SW 1271 (cell line): ENCODE results near the gene CRYBA4.

Experiments used
- DNase-seq, 2 experiments: peaks; one replicate each; lab custom pipeline; 2025; lab: John Stamatoyannopoulos, UW

CRYBA4 gene

DNA sequence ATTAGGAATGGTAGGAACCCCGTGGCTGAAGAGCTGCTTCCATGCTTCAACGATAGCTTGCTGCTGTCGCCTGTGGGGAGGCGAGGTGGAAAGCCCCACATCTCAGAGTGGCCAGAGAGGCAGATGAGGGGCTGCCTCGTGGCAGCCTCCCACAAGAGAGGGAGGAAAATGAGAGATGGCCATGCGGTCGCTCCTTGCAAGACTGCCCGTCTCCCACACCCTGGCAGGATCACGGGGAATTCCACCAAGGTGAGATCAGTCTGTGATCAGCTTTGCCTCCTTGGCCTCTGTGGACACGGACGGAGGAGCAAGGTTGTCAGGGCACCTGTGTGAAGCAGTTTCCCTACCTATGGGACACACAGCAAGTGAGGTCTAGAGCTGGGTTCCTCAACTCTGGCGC is 3.0 kb downstream of the CRYBA4 start:
- no peak for DNase-seq

DNA sequence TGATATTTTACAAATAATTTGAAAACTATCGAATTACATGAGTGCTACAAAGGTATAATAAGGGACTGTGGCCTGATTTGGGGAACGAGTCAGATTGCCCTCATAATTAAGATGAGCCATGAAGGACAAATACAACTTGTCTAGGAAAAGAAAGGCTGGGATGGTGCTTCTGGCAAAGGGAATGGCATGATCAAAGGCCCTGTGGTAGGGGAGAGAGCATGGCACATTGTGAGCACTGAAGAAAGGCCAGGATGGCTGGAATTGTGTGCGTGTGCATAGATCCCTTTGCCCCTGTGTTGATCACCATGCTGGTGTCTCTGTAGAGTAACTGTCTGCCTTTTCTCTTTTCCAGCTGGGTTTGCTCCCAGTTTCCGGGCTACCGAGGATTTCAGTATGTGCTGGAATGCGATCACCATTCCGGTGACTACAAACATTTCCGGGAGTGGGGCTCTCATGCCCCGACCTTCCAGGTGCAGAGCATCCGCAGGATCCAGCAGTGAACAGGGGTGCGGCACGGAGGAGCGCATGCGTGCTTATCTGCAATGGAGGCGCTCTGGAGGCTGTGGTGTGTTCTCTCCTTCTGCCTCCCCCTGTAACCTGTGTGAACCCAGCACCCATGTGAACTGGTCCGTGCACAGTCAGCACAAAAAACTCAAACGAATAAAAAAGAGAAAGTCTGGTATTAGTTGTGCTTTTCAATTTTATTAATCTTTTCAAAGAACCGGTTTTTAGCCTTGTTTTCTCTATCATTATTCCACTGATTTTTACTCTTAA is 8.4 kb downstream of the CRYBA4 start:
- DNase-seq, result no peak

DNA sequence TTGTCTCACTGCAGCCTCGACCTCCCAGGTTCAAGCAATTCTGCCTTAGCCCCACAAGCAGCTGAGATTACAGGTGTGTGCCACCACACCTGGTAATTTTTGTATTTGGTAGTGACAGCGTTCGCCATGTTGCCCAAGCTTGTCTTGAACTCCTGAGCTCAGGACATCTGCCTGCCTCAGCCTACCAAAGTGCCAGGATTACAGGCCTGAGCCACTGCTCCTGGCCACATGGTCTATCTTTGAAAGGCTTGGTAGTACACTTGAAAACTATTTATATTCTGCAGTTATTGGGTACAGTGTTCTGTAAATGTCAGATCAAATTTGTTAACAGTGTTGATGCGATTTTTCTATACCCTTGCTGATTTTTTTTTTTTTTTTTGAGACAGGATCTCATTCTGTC is 9.5 kb downstream of the CRYBA4 start:
- DNase-seq, result no peak

DNA sequence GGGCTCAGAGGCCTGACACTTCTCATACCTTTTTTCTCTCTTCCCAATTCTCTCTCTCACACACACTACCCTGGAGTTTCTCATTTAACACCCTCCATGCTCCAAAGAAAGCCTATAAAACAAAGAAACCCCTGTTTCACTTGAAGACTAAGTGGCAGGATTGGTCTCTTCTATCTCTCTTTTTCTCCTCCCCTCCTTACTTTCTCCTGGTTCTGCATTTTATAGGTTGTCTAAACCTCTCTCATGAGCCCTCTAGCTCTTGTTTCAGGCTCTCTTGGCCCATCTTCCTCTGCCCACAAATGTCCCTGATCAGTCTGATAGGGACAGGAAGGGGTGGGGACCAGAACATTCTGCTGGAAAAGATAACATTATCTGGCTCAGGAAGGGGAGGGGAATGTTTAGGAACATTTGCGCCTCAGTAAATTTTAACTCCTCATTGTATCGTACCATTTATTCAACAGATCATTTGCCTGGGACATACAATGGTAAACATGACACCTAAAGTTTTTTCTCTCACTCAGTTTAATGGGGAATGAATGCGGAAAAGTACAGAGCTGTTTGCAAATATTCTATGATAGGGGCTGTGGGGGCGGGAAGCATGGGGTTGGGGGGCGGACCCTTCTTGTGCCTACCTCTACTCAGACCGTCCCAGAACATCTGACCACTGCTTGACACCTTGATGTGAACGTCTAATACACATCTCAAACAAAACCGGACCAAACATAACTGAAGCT is 10.8 kb downstream of the CRYBA4 start:
- no peak for DNase-seq

DNA sequence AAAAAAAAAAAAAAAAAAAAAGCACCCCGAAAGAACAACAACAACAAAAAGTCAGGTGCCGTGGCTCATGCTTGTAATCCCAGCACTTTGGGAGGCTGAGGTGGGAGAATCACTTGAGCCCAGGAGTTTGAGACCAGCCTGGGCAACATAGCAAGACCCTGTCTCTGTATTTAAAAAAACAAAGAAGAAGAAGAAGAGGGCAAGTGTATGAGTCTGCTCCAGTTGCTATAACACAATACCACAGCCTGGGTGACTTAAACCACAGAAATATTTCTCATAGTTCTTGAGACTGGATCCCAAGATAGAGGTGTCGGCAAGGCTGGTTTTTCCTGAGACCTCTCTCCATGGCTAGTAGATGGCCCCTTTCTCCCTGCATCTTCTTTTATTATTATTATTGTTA is 12.4 kb downstream of the CRYBA4 start:
- no peak for DNase-seq

DNA sequence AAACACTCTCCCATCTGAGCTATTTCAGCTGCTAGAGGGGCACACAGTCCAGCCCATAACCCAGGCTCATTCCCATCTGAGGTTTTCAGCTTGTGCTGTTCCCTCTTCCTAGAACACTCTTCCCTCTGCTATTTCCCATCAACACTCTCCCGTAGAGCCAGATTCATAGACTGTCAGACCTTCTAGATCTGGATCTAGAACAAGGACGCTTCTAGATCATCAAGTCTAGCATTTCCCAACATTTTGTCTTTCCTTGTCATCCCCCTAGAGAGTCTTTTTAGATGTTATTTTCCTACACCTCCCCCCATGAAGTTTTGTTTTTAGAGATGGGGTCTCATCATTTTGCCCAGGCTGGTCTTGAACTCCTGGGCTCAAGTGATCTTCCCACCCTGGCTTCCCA is 13.4 kb downstream of the CRYBA4 start:
- no peak for DNase-seq

DNA sequence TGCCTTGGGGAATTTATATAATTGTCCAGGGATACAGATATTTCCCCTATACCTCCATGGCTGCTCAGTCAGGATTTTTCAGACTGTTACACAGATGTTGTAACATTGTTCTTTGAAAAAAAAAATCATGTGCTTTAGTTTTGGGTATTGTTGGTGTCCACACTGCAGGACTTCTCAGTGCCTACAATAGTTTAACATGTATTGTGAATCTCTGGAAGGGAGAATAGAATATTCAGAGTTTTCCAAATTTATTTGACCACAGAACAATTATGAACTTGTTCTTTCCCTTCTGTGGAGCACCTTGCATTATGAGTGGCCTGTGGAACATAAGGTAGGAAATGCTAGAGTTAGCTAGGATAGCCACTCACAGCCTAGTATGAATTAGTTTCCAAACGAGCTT is 14.5 kb downstream of the CRYBA4 start:
- no peak for DNase-seq

DNA sequence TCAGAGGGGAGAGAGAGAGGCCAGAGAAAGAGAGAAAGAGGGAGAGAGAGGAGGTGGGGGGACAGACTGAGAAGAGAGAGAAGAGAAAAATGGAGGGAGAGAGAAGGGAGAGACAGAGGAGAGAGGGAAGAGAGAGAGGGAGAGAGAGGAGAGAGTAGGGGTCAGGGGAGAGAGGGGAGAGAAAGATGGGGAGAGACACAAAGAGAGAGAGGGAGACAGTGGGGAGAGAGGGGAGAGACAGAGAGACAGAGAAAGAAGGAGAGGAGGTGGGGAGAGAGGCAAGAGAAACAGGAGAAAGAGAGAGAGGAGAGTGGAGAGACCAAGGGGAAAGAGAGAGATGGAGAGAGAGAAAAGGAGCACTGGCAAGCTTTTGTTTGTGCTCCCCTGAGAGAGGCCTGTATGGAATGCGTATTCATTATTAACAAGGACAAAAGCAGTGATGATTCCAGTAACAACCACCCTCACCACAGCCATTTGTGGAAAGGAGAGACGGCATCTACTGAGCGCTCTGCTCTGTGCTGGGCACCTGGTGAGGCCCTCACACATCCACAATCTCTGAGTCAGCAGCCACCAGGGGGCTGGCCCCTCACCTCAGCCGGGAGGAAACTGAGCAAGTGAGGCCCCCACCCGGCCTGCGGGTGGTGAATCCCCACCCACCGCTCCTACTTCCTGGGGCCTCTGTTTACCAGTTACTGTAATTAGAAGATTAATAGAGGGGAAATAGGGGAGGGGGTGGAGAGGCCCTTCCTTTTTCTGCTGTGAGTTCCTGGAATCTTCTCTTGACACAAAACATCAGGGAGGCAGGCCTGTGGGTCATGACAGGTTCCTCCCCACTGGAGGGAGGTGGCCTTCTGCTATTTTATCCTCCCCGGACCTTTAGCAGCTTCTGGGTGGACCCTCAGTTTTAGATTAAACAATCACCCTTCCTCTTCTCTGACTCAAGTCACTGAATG is 21.0 kb downstream of the CRYBA4 start:
- DNase-seq, result no peak

DNA sequence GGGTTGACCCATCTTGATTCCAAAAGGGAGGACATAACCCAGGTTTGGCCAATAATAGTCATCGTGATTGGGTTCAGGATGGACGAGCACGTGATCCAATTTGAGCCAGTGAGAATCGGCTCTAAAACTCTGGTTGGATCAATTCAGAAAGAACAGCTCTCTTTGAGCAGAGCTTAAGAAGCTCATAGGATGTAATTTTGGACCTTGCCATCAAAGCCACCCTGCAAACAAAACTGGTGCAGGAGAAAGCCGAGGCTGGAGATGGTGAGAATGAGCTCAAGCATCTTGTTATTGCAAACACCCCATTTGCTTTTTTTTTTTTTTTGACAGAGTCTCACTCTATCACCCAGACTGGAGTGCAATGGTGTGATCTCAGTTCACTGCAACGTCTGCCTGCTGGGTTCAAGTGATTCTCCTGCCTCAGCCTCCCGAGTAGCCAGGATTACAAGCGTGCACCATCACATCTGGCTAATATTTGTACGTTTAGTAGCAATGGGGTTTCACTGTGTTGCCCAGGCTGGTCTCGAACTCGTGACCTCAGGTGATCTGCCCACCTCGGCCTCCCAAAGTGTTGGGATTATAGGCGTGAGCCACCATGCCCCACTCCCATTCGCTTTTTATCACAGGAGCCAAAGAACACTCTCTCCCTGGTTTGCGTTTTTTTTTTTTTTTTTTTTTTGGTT is 21.8 kb downstream of the CRYBA4 start:
- no peak for DNase-seq

DNA sequence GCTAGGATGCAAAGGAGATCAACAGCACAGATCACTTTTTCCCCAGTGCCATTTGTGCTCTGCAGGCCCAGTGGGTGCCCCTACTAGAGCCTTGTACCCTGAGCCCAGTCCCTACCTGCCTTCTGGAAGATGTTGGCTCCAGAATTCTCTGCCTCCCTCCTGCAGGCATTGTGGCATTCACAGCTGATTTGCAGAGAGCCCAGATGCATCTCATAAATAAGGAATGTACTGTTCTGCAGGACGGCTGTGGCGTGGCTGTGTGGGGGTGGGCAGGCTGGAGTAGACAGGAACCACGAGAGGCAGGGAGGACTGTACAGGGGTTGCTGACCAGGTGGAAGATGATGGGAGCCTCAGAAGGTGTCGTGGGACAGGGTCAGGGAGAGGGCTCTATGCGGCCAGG is 24.4 kb downstream of the CRYBA4 start:
- DNase-seq, result no peak

DNA sequence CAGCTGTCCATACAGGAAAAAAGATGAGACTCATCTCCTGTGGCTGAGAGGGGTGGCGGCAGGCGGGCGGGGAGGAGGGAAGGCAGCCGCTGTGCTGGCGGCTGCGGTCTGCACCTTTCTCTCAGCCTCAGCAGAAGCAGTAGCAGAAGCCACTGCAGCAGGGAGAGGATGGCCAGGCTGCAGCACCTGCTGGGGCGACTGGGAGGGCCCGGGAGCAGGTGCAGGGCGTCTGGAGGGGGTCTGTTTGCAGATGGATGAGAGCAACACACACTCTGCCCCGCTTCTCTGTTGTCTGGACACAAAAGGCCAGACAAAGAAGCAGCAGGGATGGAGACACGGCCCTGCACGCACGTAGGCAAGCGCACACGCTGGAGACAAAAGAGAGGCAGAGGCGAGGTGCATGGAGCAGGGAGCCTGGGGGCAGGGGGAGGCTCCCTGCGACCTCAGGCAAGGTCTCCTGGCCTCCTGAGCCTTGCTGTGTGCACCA is 26.3 kb downstream of the CRYBA4 start:
- DNase-seq, result no peak

DNA sequence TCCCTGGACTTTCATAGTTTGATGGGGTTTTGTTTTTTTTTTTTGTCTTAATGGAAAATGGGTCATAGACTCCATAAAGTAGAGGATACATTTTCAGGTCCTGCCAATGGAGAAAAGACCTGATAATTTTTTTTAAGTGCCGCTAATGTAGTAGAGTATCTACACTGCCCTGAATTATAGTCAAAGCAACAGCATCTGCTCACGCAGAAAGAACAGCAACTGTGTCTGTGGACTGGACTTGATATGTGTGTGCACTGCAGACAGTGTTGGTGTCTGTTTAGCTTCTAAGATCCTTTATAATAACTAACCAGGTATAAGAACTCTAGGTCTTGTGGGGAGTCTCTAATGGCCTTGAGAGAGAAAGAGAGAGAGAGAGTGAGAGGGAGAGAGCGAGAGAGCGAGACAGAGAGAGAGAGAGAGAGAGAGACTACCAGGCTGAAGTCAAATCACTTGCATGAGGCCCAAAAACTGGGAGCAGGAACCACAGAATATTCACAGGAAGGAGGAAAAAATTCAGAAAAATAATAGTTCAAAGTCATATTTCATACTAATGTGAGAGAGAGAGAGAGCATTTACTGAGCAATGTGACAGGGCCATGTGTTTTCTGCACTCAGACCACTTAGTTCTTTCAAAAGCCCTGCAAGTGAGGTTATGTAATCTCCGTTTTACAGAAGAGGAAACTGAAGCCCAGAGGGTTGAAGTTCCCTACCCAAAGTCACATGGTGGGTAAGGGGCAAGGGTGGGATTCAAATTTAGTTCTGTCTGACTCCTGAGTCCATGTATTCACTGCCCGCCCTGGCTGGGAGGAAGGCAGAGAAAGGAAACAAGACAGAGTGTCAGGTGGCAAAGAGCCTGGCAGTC is 27.0 kb downstream of the CRYBA4 start:
- no peak for DNase-seq

DNA sequence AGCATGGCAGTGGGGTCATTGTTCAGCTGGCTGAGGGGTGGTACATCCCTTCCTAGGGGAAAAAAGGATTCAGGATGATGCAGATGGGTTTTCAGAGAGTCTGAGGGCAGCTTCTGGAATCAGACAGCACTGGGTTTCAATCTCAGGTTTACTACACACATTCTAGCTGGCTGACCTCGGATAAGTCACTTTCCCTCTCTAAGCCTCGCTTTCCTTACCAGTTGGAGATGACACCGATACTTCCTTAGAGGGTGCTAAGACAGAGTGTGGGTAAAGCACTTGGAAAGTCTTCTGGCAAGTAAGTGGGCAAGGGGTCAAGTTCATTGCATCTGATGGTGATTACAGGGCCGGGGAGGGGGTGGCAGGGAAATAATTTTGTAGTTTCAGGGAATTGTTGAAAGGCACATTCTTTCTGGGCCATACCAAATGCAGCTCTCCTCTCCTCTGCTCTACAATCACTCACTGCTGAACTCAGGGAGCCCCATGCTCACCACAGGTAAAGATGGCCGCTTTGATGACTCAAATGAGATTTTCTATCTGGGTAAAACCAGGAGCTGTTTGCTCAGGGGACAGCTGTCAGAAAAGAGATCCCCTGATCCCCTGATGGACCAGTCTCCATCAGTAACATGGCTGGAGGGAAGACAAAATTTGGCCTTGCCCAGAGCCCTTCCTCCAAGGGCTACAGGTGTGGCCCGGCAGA is 29.1 kb downstream of the CRYBA4 start:
- DNase-seq, result no peak

DNA sequence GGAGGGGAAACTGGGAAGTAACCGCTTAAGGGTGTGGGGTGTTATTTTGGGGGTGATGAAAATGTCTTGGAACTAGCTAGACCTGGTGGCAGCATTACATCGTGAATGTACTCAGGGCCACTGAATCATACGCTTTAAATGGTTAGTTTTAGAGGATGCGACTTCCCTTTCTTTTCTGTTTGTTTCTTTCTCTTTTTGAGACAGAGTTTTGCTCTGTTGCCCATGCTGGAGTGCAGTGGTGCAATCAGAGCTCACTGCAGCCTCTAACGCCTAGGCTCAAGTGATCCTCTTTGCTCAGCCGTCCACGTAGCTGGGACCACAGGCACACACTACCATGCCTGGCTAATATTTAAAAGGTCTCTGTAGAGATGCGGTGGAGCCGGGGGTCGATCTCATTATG is 30.1 kb downstream of the CRYBA4 start:
- DNase-seq, result no peak

DNA sequence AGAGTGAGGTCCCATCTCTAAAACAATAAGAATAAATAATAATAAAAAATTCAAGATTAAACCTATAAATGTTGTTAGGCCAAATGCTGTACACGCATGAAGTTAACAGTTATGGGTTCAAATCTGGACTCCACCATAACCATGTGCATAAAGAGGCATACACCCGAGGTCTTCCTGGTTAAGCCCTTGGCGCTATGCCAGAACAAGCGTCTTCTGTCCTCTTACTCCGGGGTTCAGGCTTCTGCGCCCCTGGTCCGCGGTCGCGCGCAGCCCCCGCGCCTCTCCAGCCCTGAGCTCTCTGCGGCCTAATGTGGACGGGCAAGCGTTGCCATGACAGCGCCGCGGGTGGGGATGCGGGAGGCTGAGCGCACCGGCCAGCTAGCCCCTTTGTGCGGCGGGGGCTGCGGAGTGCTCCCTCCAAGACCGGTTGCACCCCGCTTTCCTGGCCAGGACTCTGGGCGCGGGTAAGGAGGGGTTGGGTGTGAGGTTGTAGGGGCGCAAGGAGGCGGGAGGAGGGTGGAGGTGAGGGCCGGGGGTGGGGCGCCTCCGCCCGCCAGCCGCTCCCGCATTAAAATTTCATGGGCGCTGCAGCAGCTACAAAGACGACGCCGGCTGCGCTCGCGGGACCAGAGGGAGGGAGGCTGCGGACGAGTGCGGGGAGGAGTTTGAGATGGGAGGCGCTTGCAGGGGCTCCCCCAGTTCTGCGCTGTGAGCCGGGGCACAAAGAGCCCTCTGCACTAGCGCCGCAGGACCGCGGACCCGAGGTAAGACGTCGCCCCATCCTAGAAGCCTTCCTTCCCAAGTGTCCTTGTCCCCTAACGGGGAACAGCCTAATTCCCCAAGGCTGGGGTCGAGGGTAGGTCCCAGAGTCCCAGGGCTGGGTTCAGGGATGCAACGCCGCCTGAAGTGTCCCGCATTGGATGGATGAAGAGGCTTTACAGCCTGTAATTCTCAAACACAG is 35.4 kb downstream of the CRYBA4 start, which contains the start of gene MIAT:
Gene MIAT (plus strand): TSS at position 698 of the 961 bp plus-strand sequence.
- no peak for DNase-seq

DNA sequence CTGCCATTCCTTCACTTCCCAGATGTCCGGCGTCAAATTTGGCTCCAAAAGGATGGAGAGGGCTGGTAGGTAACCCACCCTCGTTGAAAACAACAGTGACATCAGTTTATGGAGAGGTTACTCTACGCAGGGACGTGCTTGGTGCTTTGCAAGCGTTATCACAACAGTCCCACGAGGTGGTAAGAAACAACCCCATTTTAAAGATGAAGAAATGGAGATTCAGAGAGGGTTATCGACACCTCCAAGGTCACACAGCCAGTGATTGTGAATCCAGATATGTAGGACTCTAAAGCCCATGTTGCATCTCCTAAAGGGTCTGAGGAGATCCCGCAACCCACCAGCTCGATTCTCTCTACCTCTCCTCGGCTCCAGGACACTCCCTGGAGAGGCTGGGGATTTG is 36.4 kb downstream of the CRYBA4 start:
- DNase-seq, result no peak

DNA sequence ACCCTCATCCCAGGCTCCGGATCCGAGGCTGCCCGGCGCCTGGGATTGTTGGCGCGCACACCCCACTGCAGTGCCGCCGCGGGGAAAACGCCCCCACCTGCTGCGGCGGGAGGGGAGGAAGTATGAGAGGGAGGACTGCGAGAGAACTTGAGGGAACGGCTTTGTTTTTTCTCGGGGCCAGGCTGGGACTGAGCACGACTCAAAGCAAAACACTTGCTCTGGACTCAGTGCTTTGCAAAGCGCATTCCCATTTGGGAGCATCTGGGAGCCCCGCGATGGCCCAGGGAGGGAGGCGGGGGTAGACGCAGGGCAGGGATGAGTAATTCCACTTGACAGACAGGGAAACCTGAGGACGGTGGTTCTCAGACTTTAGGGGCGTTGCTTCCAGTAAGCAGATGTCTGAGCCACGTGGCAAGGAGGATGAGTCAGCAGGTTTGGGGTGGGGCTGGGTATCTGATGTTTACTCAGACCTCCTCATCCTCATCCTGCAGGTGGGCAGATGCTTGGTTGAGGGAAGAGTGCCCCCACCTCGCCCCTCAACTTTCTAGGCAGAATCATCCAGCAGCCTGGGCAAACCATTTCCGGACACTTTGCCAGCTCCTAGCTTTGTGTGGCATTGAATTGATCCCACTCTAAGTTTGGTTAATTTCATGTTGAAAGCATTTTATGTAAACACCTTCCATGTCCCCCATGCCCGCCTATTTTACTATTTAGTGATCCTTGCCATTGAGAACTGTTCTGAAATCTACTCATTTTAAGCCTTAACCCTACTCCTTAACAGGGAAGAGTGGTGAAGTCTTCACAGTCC is 37.1 kb downstream of the CRYBA4 start:
- peak; percentile 35 to 72 for DNase-seq

DNA sequence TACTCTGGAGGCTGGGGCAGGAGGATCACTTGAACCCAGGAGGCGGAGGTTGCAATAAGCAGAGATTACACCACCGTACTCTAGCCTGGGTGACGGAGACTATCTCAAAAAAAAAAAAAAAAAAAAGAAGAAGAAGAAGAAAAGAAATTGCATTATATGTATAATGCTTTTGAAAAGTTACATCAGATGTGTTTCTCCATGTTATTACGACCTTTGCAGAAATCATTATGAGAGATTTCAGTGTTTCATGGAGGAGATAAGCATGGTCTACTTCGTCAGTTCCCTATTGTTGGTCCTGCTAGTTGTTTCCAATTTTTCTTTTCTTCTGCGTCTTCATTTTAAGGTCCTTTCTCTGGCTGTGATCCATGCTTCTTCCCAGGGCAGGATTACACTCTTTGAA is 38.6 kb downstream of the CRYBA4 start:
- no peak for DNase-seq
